Activated naive CD4-positive, alpha-beta T cell treated with anti-CD3 and anti-CD28 coated beads, Interleukin-2, amount 50 U/mL, for 72 hours (primary cell): ENCODE measurements around the gene MED12L. TPM values are rescaled to one million over a fixed set of nuclear protein-coding genes. Genes with fewer than 3 reads are reported as not detected.

Source experiments
- ATAC-seq, 2 donors: fragments of 150-1000 bp; cut with Tn5 transposase; 2 replicates each; pipeline ENCODE4 v1.10.0; 2021; ENCODE audit warnings: mild to moderate bottlenecking in 2 of 2, moderate library complexity in 2 of 2
- DNase-seq, 2 donors: peaks; one replicate each; pipeline ENCODE4 v3.0.0; 2021 to 2022; ENCODE audit warnings: low spot score in 2 of 2
- H3K27ac Mint-ChIP-seq, 2 donors: one replicate each; pipeline ENCODE4 v1.8.0; 2022; ENCODE audit warnings: mild to moderate bottlenecking in 2 of 2, mixed read lengths in 2 of 2
- H3K36me3 Mint-ChIP-seq, 2 donors: one replicate each; pipeline ENCODE4 v1.8.0; 2022; ENCODE audit warnings: mixed read lengths in 2 of 2
- H3K9me3 Mint-ChIP-seq, 2 donors: one replicate each; pipeline ENCODE4 v1.8.0; 2022; ENCODE audit warnings: mixed read lengths in 2 of 2
- total RNA-seq, 2 donors: library from RNA; stranded (reverse); gene quantifications; one replicate each; pipeline ENCODE4 v1.2.3, GENCODE V29; 2022

The MED12L gene
- total RNA-seq, 2 donors from 2014 or later, result 1.5 to 6.9 TPM

- H3K27ac Mint-ChIP-seq, result peak overlapping the region; percentile 98
- ATAC-seq (peak in 1 of 2 donors; percentile 37), DNase-seq (no peak)
- peaks cover 5 to 12% of the 10 kb centered on the region in 2 donors for H3K36me3 Mint-ChIP-seq
- peaks cover 0 to under 1% of the 10 kb centered on the region in 2 donors for H3K9me3 Mint-ChIP-seq
These were observed 120.7 kb downstream of the MED12L start for GRCh38 chr3:151206201-151206600.

- Mint-ChIP-seq H3K27ac (peak overlapping the region; percentile 92 to 98), H3K9me3 (no peaks in the 10 kb centered on the region), H3K36me3 (no peaks in the 10 kb centered on the region)
- DNase-seq, result no peak
- peak; percentile 70 to 74 for ATAC-seq
These were observed 124.2 kb downstream of the MED12L start for GRCh38 chr3:151209654-151210053.

GRCh38 chr3:151210676-151211381 is 125.4 kb downstream of the MED12L start:
- ATAC-seq, result peak in 1 of 2 donors; percentile 30
- peak overlapping the region; percentile 92 to 98 for H3K27ac Mint-ChIP-seq
- H3K9me3 Mint-ChIP-seq, result no peaks in the 10 kb centered on the region
- DNase-seq, result no peak
- no peaks in the 10 kb centered on the region for H3K36me3 Mint-ChIP-seq

GRCh38 chr3:151213151-151213550 is 127.7 kb downstream of the MED12L start:
- ATAC-seq, result no peak
- Mint-ChIP-seq H3K9me3 (no peaks in the 10 kb centered on the region), H3K27ac (no peak overlapping the region), H3K36me3 (no peaks in the 10 kb centered on the region)
- DNase-seq, result no peak

GRCh38 chr3:151213881-151214280 is 128.4 kb downstream of the MED12L start:
- no peak for ATAC-seq

GRCh38 chr3:151214459-151214858 is 129.0 kb downstream of the MED12L start:
- DNase-seq (no peak), ATAC-seq (no peak)
- H3K9me3 Mint-ChIP-seq, result no peaks in the 10 kb centered on the region
- no peaks in the 10 kb centered on the region for H3K36me3 Mint-ChIP-seq
- no peak overlapping the region for H3K27ac Mint-ChIP-seq

More at GRCh38 chr3:151213881-151214280, 128.4 kb downstream of the MED12L start:
- no peaks in the 10 kb centered on the region for H3K9me3 Mint-ChIP-seq
- H3K36me3 Mint-ChIP-seq, result no peaks in the 10 kb centered on the region
- no peak overlapping the region for H3K27ac Mint-ChIP-seq
- DNase-seq, result no peak

GRCh38 chr3:151216641-151217607 is 131.5 kb downstream of the MED12L start:
- H3K36me3 Mint-ChIP-seq, result peaks cover 15 to 22% of the 10 kb centered on the region in 2 donors

GRCh38 chr3:151218136-151218535 is 132.7 kb downstream of the MED12L start:
- Mint-ChIP-seq H3K36me3 (peaks cover 22 to 34% of the 10 kb centered on the region in 2 donors), H3K9me3 (peaks cover 13 to 28% of the 10 kb centered on the region in 2 donors), H3K27ac (no peak overlapping the region)
- ATAC-seq, result no peak
- no peak for DNase-seq

More at GRCh38 chr3:151216641-151217607, 131.5 kb downstream of the MED12L start:
- ATAC-seq, result peak; percentile 28 to 56
- DNase-seq, result no peak
- H3K27ac Mint-ChIP-seq, result no peak overlapping the region
- H3K9me3 Mint-ChIP-seq, result peaks cover 6 to 17% of the 10 kb centered on the region in 2 donors

- no peak overlapping the region for H3K27ac Mint-ChIP-seq
These were observed 133.6 kb downstream of the MED12L start for GRCh38 chr3:151219056-151219455.

GRCh38 chr3:151224268-151224866 is 138.9 kb downstream of the MED12L start:
- Mint-ChIP-seq H3K9me3 (peaks cover 13 to 28% of the 10 kb centered on the region in 2 donors), H3K27ac (no peak overlapping the region), H3K36me3 (peaks cover 22 to 50% of the 10 kb centered on the region in 2 donors)
- DNase-seq (no peak), ATAC-seq (no peak)

More at GRCh38 chr3:151219056-151219455, 133.6 kb downstream of the MED12L start:
- peak; percentile 61 to 91 for ATAC-seq
- Mint-ChIP-seq H3K9me3 (peaks cover 13 to 28% of the 10 kb centered on the region in 2 donors), H3K36me3 (peaks cover 22 to 38% of the 10 kb centered on the region in 2 donors)
- no peak for DNase-seq

- peaks cover 21 to 47% of the 10 kb centered on the region in 2 donors for H3K36me3 Mint-ChIP-seq
- no peak for DNase-seq
- peak overlapping the region; percentile 74 to 76 for H3K27ac Mint-ChIP-seq
- H3K9me3 Mint-ChIP-seq, result peaks cover 13 to 23% of the 10 kb centered on the region in 2 donors
- no peak for ATAC-seq
These were observed 139.8 kb downstream of the MED12L start for GRCh38 chr3:151225040-151225975.

- no peak for DNase-seq
- H3K9me3 Mint-ChIP-seq, result peaks cover 7 to 15% of the 10 kb centered on the region in 2 donors
- peak; percentile 66 to 74 for ATAC-seq
- H3K27ac Mint-ChIP-seq, result peak overlapping the region; percentile 74 to 76
- H3K36me3 Mint-ChIP-seq, result peaks cover 13 to 47% of the 10 kb centered on the region in 2 donors
These were observed 140.7 kb downstream of the MED12L start for GRCh38 chr3:151226088-151226563.

- DNase-seq (no peak), ATAC-seq (no peak)
- Mint-ChIP-seq H3K27ac (peak overlapping the region; percentile 38 to 74), H3K36me3 (peaks cover 8 to 41% of the 10 kb centered on the region in 2 donors), H3K9me3 (peaks cover 7 to 12% of the 10 kb centered on the region in 2 donors)
These were observed 141.4 kb downstream of the MED12L start for GRCh38 chr3:151226825-151227224.

GRCh38 chr3:151227266-151227806 is 141.9 kb downstream of the MED12L start:
- peaks cover 3 to 41% of the 10 kb centered on the region in 2 donors for H3K36me3 Mint-ChIP-seq
- DNase-seq, result no peak
- peaks cover 3 to 10% of the 10 kb centered on the region in 2 donors for H3K9me3 Mint-ChIP-seq
- peak in 1 of 2 donors; percentile 23 for ATAC-seq
- peak overlapping the region; percentile 45 to 80 for H3K27ac Mint-ChIP-seq
